HK-2 (cell line): Measurements from ENCODE around the gene RTN1.

ENCODE experiments used
- DNase-seq: peaks from one replicate; pipeline ENCODE4 v3.0.0-alpha.2; 2018; ENCODE audit not compliant: unreplicated experiment

Gene RTN1

DNA sequence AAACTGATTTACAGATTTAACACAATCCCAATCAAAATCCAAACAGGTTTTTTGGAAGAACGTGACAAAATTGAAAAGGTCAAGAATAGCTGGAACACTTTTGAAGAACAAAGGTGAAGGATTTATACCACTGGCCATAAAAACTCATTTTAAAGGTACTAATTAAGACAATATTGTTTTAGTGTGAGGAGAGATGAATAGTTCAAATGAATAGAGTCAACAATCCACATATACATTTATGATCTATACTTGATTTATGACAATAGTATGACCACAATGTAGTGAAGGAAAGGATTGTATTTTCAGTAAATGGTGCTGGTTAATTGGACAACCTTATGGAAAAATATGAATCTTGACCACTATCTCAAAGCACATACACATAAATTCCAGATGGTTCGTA, 323.3 kb downstream of the RTN1 start:
- DNase-seq: no peak
